Glutamatergic neuron (in vitro differentiated cells): Measurements from ENCODE around the gene STARD13. TPM values are rescaled to one million over a fixed set of nuclear protein-coding genes. Genes with fewer than 3 reads are reported as not detected.

Experiments used
- DNase-seq: peaks from one replicate; pipeline ENCODE4 v3.0.0; 2022
- H3K27ac Mint-ChIP-seq: one replicate; pipeline ENCODE4 v1.8.0; 2020; ENCODE audit warnings: mild to moderate bottlenecking, mixed read lengths, inconsistent platforms; ENCODE audit not compliant: unreplicated experiment
- H3K27me3 Mint-ChIP-seq: one replicate; pipeline ENCODE4 v1.8.0; 2020; ENCODE audit warnings: mild to moderate bottlenecking, moderate library complexity, mixed read lengths, inconsistent platforms; ENCODE audit not compliant: unreplicated experiment
- H3K36me3 Mint-ChIP-seq: one replicate; pipeline ENCODE4 v1.8.0; 2020; ENCODE audit warnings: mild to moderate bottlenecking, mixed read lengths, inconsistent platforms; ENCODE audit not compliant: unreplicated experiment
- H3K4me1 Mint-ChIP-seq: one replicate; pipeline ENCODE4 v1.8.0; 2020; ENCODE audit warnings: mild to moderate bottlenecking, low read depth, mixed read lengths, inconsistent platforms; ENCODE audit not compliant: unreplicated experiment
- H3K4me3 Mint-ChIP-seq: one replicate; pipeline ENCODE4 v1.8.0; 2020; ENCODE audit warnings: mild to moderate bottlenecking, mixed read lengths, inconsistent platforms; ENCODE audit not compliant: unreplicated experiment
- H3K9me3 Mint-ChIP-seq: one replicate; pipeline ENCODE4 v1.8.0; 2020; ENCODE audit warnings: mild to moderate bottlenecking, moderate library complexity, mixed read lengths, inconsistent platforms; ENCODE audit not compliant: unreplicated experiment
- total RNA-seq: library from RNA; stranded (reverse); fragmentation: NEBNext Ultra II Directional; extraction: Animal tissue kit (Norgen Biotek cat#: 25700); gene quantifications from one replicate; pipeline ENCODE4 v1.2.1, GENCODE V29; 2021; ENCODE audit not compliant: unreplicated experiment
- TF ChIP-seq, protein P1 (sequence below): fragments of 200-600 bp; sonication (generic); IDR thresholded peaks from one replicate; pipeline ENCODE4 v1.5.0; 2021; ENCODE audit not compliant: partially characterized antibody, unreplicated experiment

The STARD13 gene
- total RNA-seq, 1 donor from 2014 or later = 36.4 TPM

- peaks cover 11% of the 10 kb centered on the region for H3K36me3 Mint-ChIP-seq
- H3K27me3 Mint-ChIP-seq = no peaks in the 10 kb centered on the region
- H3K9me3 Mint-ChIP-seq = no peaks in the 10 kb centered on the region
- H3K27ac Mint-ChIP-seq = no peak overlapping the region
- H3K4me3 Mint-ChIP-seq = no peak overlapping the region
- H3K4me1 Mint-ChIP-seq = peaks cover 19% of the 10 kb centered on the region
- TF ChIP-seq, protein P1, sequence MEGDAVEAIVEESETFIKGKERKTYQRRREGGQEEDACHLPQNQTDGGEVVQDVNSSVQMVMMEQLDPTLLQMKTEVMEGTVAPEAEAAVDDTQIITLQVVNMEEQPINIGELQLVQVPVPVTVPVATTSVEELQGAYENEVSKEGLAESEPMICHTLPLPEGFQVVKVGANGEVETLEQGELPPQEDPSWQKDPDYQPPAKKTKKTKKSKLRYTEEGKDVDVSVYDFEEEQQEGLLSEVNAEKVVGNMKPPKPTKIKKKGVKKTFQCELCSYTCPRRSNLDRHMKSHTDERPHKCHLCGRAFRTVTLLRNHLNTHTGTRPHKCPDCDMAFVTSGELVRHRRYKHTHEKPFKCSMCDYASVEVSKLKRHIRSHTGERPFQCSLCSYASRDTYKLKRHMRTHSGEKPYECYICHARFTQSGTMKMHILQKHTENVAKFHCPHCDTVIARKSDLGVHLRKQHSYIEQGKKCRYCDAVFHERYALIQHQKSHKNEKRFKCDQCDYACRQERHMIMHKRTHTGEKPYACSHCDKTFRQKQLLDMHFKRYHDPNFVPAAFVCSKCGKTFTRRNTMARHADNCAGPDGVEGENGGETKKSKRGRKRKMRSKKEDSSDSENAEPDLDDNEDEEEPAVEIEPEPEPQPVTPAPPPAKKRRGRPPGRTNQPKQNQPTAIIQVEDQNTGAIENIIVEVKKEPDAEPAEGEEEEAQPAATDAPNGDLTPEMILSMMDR = no peak
- no peak for DNase-seq
These were observed 131.8 kb downstream of the STARD13 start for GRCh38 chr13:33153421-33154404.

GRCh38 chr13:33152389-33152788 lies 133.2 kb downstream of the STARD13 start:
- TF ChIP-seq, protein P1 = no peak
- Mint-ChIP-seq H3K36me3 (peaks cover 6% of the 10 kb centered on the region), H3K27ac (no peak overlapping the region)

DNA sequence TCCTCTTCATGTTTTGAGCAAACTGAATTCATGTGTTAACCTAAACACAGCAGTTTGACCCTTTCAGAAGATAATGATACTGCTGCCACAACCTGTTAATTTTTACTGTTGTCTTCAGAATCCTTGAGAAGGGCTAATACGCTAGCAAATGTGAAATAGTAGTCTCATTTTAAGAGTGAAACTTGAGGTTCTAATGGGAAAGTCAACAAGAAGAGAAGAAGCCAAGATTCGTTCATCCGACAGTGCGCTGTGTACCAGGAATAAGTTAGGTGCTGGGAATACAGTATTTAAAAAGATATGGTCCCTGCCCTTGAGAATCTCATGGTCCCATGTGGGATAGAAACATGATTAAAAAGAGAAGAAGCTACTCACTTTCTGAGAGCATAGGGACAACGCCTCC lies 134.9 kb downstream of the STARD13 start:
- Mint-ChIP-seq H3K9me3 (no peaks in the 10 kb centered on the region), H3K36me3 (peaks cover 6% of the 10 kb centered on the region), H3K4me1 (peaks cover 19% of the 10 kb centered on the region), H3K27me3 (no peaks in the 10 kb centered on the region), H3K4me3 (peak overlapping the region; percentile 31), H3K27ac (no peak overlapping the region)
- DNase-seq = no peak
- TF ChIP-seq, protein P1 = no peak

More at GRCh38 chr13:33152389-33152788, 133.2 kb downstream of the STARD13 start:
- no peak for DNase-seq
- Mint-ChIP-seq H3K4me3 (no peak overlapping the region), H3K4me1 (peaks cover 19% of the 10 kb centered on the region), H3K27me3 (no peaks in the 10 kb centered on the region), H3K9me3 (no peaks in the 10 kb centered on the region)

- Mint-ChIP-seq H3K36me3 (peaks cover 6% of the 10 kb centered on the region), H3K9me3 (no peaks in the 10 kb centered on the region), H3K4me3 (no peak overlapping the region), H3K4me1 (peaks cover 18% of the 10 kb centered on the region), H3K27ac (no peak overlapping the region), H3K27me3 (no peaks in the 10 kb centered on the region)
- DNase-seq = no peak
- TF ChIP-seq, protein P1 = no peak
These were observed 135.4 kb downstream of the STARD13 start for GRCh38 chr13:33150126-33150525.

DNA sequence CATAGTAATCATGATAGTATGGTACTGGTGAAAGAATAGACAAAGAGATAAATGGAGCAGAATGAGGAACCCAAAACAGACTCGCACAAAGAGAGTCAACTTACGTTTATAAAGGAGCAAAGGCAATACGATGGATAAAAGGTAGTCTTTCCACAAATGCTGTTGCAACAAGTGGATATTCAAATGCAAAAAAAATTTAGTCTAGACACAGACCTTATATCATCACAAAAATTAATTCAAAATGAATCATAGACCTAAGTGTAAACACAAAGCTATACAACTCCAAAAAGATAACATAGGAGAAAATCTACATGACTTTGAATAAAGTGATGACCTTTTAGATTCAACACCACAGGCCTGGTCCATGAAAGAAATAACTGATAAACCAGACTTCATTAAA lies 137.7 kb downstream of the STARD13 start:
- no peak overlapping the region for H3K27ac Mint-ChIP-seq
- H3K27me3 Mint-ChIP-seq = no peaks in the 10 kb centered on the region
- peaks cover 6% of the 10 kb centered on the region for H3K36me3 Mint-ChIP-seq
- peaks cover 15% of the 10 kb centered on the region for H3K4me1 Mint-ChIP-seq
- TF ChIP-seq, protein P1 = no peak
- DNase-seq = no peak
- no peak overlapping the region for H3K4me3 Mint-ChIP-seq
- no peaks in the 10 kb centered on the region for H3K9me3 Mint-ChIP-seq
